SK-N-SH (cell line): Measurements from ENCODE around the gene PSMG4. TPM values are rescaled to one million over a fixed set of nuclear protein-coding genes. Genes with fewer than 3 reads are reported as not detected.

Experiments
- CTCF ChIA-PET: fragments of 300-600, 350-600 bp; formaldehyde crosslinking; extraction: SDS; loops from one replicate; lab custom pipeline; 2021; lab: Yijun Ruan, JAX
- POLR2A ChIA-PET: fragments of 350-600 bp; sonication (Branson Sonifier 250); formaldehyde crosslinking; extraction: SDS; loops from one replicate; lab custom pipeline; 2020; ENCODE audit warnings: antibody characterized with exemption, inconsistent platforms; lab: Yijun Ruan, JAX
- DNase-seq: peaks from one replicate; pipeline ENCODE4 v3.0.0; 2012
- H2AFZ ChIP-seq: fragments of 200-600 bp; sonication (generic); 2 replicates; pipeline ENCODE4 v1.8.1; 2016; ENCODE audit warnings: antibody characterized with exemption, mild to moderate bottlenecking, low read depth
- H3F3A ChIP-seq: fragments of 200-600 bp; sonication (generic); replicated peaks from 2 replicates; pipeline ENCODE3; 2016; ENCODE audit warnings: antibody characterized with exemption, mild to moderate bottlenecking; ENCODE audit not compliant: insufficient read depth
- H3K27ac ChIP-seq, 2 experiments: fragments of 200-500 bp in 1 of 2; fragments of 200-600 bp in 1 of 2; sonication (Bioruptor generic) in 1 of 2; sonication (generic), shearing (Covaris generic) in 1 of 2; 2 replicates each; pipeline versions ENCODE4 v1.5.1 to v1.6.1; 2014 to 2016; ENCODE audit warnings: low read depth in 2 of 2, inconsistent platforms in 1 of 2, low read length in 1 of 2, mild to moderate bottlenecking in 1 of 2, mixed read lengths in 1 of 2
- H3K27me3 ChIP-seq: fragments of 200-600 bp; sonication (generic), shearing (Covaris generic); 2 replicates; pipeline ENCODE4 v1.6.1; 2016; ENCODE audit warnings: mixed run types; ENCODE audit not compliant: insufficient read depth
- H3K36me3 ChIP-seq, 2 experiments: fragments of 200-500 bp in 1 of 2; fragments of 200-600 bp in 1 of 2; sonication (Bioruptor generic) in 1 of 2; sonication (generic) in 1 of 2; replicated peaks in 1 of 2; 2 replicates each; pipeline versions ENCODE3 to v1.5.1; 2014 to 2016; ENCODE audit warnings: low read length in 1 of 2, mild to moderate bottlenecking in 1 of 2; ENCODE audit not compliant: insufficient read depth in 2 of 2, control insufficient read depth in 1 of 2
- H3K4me1 ChIP-seq, 2 experiments: fragments of 200-500 bp in 1 of 2; fragments of 200-600 bp in 1 of 2; sonication (Bioruptor generic) in 1 of 2; sonication (generic), shearing (Covaris generic) in 1 of 2; 2 replicates each; pipeline versions ENCODE4 v1.5.1 to v1.6.1; 2014 to 2016; ENCODE audit warnings: low read depth in 1 of 2, low read length in 1 of 2, mixed run types in 1 of 2; ENCODE audit not compliant: insufficient read depth in 2 of 2, control insufficient read depth in 1 of 2
- H3K4me2 ChIP-seq: fragments of 200-600 bp; sonication (generic), shearing (Covaris generic); 2 replicates; pipeline ENCODE4 v1.6.1; 2017; ENCODE audit warnings: mixed run types
- H3K4me3 ChIP-seq, 2 experiments: fragments of 200-500 bp in 1 of 2; fragments of 200-600 bp in 1 of 2; sonication (Bioruptor generic) in 1 of 2; sonication (generic), shearing (Covaris generic) in 1 of 2; 2 replicates each; pipeline versions ENCODE4 v1.5.1 to v1.8.1; 2014 to 2016; ENCODE audit warnings: low read depth in 2 of 2, inconsistent platforms in 1 of 2, low read length in 1 of 2, mild to moderate bottlenecking in 1 of 2, mixed read lengths in 1 of 2, moderate library complexity in 1 of 2
- H3K79me2 ChIP-seq: fragments of 200-600 bp; sonication (generic); 2 replicates; pipeline ENCODE4 v1.8.1; 2017; ENCODE audit warnings: mild to moderate bottlenecking; ENCODE audit not compliant: insufficient read depth
- H3K9ac ChIP-seq: fragments of 200-600 bp; sonication (generic); 2 replicates; pipeline ENCODE4 v1.6.1; 2017; ENCODE audit warnings: mixed run types
- H3K9me2 ChIP-seq: fragments of 200-600 bp; sonication (generic); 2 replicates; pipeline ENCODE4 v1.6.1; 2017; ENCODE audit warnings: mixed run types
- H3K9me3 ChIP-seq: fragments of 200-600 bp; sonication (generic); 2 replicates; pipeline ENCODE4 v1.6.1; 2017; ENCODE audit warnings: mixed run types, mild to moderate bottlenecking, moderate library complexity
- H4K20me1 ChIP-seq: fragments of 200-600 bp; sonication (generic); 2 replicates; pipeline ENCODE4 v1.6.1; 2017; ENCODE audit warnings: mild to moderate bottlenecking, mixed run types; ENCODE audit not compliant: insufficient read depth
- ELF1 ChIP-seq: IDR thresholded peaks from 2 replicates; pipeline ENCODE4 v1.4.0; 2012
- EP300 ChIP-seq, 2 experiments: IDR thresholded peaks; 2 replicates each; pipeline versions ENCODE4 v1.4.0 to v1.6.1; 2012; ENCODE audit warnings: borderline replicate concordance in 1 of 2, low read depth in 1 of 2, low read length in 1 of 2
- POLR2AphosphoS5 ChIP-seq: IDR thresholded peaks from 2 replicates; pipeline ENCODE4 v1.6.1; 2012; ENCODE audit warnings: low read depth, low read length
- RXRA ChIP-seq: IDR thresholded peaks from 2 replicates; pipeline ENCODE4 v1.4.0; 2012; ENCODE audit warnings: low read depth, mild to moderate bottlenecking, borderline replicate concordance
- SIN3A ChIP-seq: IDR thresholded peaks from 2 replicates; pipeline ENCODE4 v1.6.1; 2012; ENCODE audit warnings: low read depth, mild to moderate bottlenecking, low read length, moderate library complexity, borderline replicate concordance
- TAF1 ChIP-seq: IDR thresholded peaks from 2 replicates; pipeline ENCODE4 v1.6.1; 2012; ENCODE audit warnings: low read depth, mild to moderate bottlenecking, low read length, moderate library complexity, borderline replicate concordance
- WGBS: methylation state at CpG from one replicate; pipeline ENCODE4 v1.1.6; 2017; ENCODE audit warnings: low lambda C conversion rate; 5-methylcytosine and 5-hydroxymethylcytosine counted together
- polyA plus RNA-seq, 3 experiments: library from polyadenylated mRNA; depleted of rRNA; stranded (reverse); fragments of >200 nt; gene quantifications; 2 replicates each; pipeline ENCODE4 v1.2.3, GENCODE V29; 2012
- TF ChIP-seq, protein P1 (sequence below): IDR thresholded peaks from 2 replicates; pipeline ENCODE4 v1.6.1; 2012; ENCODE audit warnings: mild to moderate bottlenecking, low read depth, low read length, moderate library complexity
- TF ChIP-seq, protein P2 (sequence below): fragments of 150-350 bp; IDR thresholded peaks from 2 replicates; pipeline ENCODE4 v1.6.1; 2016; ENCODE audit warnings: mild to moderate bottlenecking, low read depth, low read length

The PSMG4 gene
- polyA plus RNA-seq, 1 of the 3 experiments (the other 2 are of a cell fraction) = 61.3 TPM

DNA sequence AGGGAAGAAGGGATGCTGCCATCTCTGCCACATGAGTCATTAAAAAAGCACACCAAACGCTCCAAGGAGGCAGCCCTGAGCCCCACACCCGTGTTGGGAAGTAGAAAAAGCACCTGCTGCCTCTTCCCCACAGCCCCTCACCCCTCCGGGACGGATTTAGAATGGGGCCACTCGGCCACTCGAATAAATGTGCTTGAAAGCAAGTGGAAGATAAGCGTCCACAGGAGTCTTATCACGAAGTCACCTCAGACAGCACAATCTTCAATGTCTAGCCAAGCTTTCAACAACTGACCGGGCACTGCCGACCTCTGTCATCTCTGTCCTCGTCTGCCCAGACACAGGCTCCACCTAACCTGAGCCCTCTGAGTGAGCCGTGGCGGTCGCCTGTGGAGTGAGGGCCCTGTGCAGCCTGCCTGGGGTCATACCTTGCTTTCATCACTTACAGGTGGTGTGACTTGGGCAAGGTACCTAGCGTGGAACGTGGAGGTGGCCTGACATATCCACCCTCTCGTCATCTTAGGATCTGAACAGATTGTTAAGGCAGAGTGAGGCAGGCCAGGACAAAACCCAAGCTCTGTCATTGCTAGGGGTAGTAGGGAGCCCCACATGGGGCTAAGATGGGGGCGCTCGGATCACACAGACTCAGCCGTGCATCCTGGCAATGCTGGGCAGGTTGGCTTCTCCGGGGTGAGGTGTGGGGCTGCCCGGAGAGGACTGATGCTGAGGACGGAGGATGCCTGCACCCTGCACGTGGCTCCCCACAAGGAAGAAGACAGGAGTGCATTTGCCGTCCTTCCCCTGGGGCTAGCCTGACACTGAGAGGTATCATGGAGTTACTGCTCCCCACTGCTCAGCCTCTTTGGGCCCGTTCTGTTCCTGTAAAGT, 34.8 kb downstream of the PSMG4 start (continued):
- TF ChIP-seq, protein P1, sequence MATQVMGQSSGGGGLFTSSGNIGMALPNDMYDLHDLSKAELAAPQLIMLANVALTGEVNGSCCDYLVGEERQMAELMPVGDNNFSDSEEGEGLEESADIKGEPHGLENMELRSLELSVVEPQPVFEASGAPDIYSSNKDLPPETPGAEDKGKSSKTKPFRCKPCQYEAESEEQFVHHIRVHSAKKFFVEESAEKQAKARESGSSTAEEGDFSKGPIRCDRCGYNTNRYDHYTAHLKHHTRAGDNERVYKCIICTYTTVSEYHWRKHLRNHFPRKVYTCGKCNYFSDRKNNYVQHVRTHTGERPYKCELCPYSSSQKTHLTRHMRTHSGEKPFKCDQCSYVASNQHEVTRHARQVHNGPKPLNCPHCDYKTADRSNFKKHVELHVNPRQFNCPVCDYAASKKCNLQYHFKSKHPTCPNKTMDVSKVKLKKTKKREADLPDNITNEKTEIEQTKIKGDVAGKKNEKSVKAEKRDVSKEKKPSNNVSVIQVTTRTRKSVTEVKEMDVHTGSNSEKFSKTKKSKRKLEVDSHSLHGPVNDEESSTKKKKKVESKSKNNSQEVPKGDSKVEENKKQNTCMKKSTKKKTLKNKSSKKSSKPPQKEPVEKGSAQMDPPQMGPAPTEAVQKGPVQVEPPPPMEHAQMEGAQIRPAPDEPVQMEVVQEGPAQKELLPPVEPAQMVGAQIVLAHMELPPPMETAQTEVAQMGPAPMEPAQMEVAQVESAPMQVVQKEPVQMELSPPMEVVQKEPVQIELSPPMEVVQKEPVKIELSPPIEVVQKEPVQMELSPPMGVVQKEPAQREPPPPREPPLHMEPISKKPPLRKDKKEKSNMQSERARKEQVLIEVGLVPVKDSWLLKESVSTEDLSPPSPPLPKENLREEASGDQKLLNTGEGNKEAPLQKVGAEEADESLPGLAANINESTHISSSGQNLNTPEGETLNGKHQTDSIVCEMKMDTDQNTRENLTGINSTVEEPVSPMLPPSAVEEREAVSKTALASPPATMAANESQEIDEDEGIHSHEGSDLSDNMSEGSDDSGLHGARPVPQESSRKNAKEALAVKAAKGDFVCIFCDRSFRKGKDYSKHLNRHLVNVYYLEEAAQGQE = no peak
- no peak for TF ChIP-seq TAF1

DNA sequence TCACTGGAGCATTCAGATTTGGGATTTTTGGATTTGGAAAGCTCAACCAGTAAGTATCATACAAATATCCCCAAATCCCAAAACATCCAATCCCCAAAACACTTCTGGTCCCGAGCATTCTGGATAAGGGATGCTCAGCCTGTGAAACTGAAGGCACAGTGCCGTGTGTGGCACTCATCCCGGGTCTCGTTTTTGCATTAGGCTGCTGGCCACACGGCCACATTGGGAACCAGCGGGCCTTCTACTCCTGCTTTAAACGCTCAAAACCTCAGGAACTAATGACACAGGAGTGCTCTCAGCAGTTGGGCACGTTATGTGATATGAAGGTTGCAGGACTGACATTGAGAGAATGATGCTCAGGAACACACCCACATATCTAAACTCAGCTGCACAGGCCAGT, 35.6 kb downstream of the PSMG4 start:
- Histone ChIP-seq H3K79me2 (no peaks in the 10 kb centered on the region), H3F3A (no peaks in the 10 kb centered on the region), H3K9me3 (no peaks in the 10 kb centered on the region), H3K27me3 (peaks cover 10% of the 10 kb centered on the region; the same call in 1 of the 2 replicates), H3K4me1 (peaks cover 0 to 11% of the 10 kb centered on the region in 2 experiments; a peak in 1 of 4 replicates), H3K4me3 (no peak overlapping the region), H3K9ac (no peak overlapping the region), H3K9me2 (no peaks in the 10 kb centered on the region), H3K4me2 (no peak overlapping the region), H3K36me3 (no peaks in the 10 kb centered on the region), H4K20me1 (no peaks in the 10 kb centered on the region), H2AFZ (no peak overlapping the region), H3K27ac (no peak overlapping the region)
- WGBS = 56% methylated on average over 4 of the region's 8 CpGs
- CTCF ChIA-PET = interaction anchor here (3.6 kb wide), 1 partner anchor 438 kb away, joined by 25 read pairs; no protein-coding TSS in a partner anchor
- TF ChIP-seq, protein P2, sequence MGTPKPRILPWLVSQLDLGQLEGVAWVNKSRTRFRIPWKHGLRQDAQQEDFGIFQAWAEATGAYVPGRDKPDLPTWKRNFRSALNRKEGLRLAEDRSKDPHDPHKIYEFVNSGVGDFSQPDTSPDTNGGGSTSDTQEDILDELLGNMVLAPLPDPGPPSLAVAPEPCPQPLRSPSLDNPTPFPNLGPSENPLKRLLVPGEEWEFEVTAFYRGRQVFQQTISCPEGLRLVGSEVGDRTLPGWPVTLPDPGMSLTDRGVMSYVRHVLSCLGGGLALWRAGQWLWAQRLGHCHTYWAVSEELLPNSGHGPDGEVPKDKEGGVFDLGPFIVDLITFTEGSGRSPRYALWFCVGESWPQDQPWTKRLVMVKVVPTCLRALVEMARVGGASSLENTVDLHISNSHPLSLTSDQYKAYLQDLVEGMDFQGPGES = no peak
- TF ChIP-seq EP300 (IDR thresholded peaks at IDR 0.05; ENCODE audit: borderline replicate concordance in 1 of 2, low read depth in 1 of 2, low read length in 1 of 2) = no peak
- no peak for TF ChIP-seq RXRA
- no peak for TF ChIP-seq TAF1
- TF ChIP-seq ELF1 = no peak
- TF ChIP-seq POLR2AphosphoS5 = no peak
- TF ChIP-seq SIN3A = no peak
- POLR2A ChIA-PET = no interaction called here
- DNase-seq = no peak
